Heart left ventricle (tissue), 16 donors: ENCODE data around the gene AICDA. TPM values are rescaled to one million over a fixed set of nuclear protein-coding genes. Genes with fewer than 3 reads are reported as not detected.

Experiments used
- ATAC-seq, 4 donors: fragments of 200-7000 bp; cut with Tn5 transposase; one replicate each; pipeline ENCODE4 v1.9.1; 2020 to 2022; ENCODE audit warnings: moderate library complexity in 4 of 4, mild to moderate bottlenecking in 3 of 4, moderate number of reproducible peaks in 1 of 4
- DNase-seq, 5 donors: peaks; one replicate each; pipeline ENCODE4 v3.0.0-alpha.2; 2020
- H3K27ac ChIP-seq, 12 donors: fragments of 200-600 bp; sonication (generic) in 4 of 12; one replicate each; pipeline versions ENCODE4 v1.5.0 to v1.8.0; 2016 to 2022; ENCODE audit warnings: mild to moderate bottlenecking in 2 of 12
- H3K27me3 ChIP-seq, 9 donors: fragments of 200-600 bp; sonication (generic) in 2 of 9; one replicate each; pipeline versions ENCODE4 v1.5.1 to v1.8.0; 2016 to 2022; ENCODE audit warnings: mild to moderate bottlenecking in 3 of 9
- H3K36me3 ChIP-seq, 9 donors: fragments of 200-600 bp; sonication (generic) in 2 of 9; one replicate each; pipeline versions ENCODE4 v1.5.0 to v1.8.0; 2018 to 2022; ENCODE audit warnings: mild to moderate bottlenecking in 2 of 9
- H3K4me1 ChIP-seq, 12 donors: fragments of 200-600 bp; sonication (generic) in 4 of 12; one replicate each; pipeline versions ENCODE4 v1.5.0 to v1.8.0; 2016 to 2022; ENCODE audit warnings: mild to moderate bottlenecking in 3 of 12
- H3K4me3 ChIP-seq, 12 donors: fragments of 200-600 bp; sonication (generic) in 4 of 12; one replicate each; pipeline versions ENCODE4 v1.5.0 to v1.8.0; 2017 to 2022; ENCODE audit warnings: mild to moderate bottlenecking in 9 of 12, moderate library complexity in 4 of 12
- H3K9me3 ChIP-seq, 12 donors: fragments of 200-600 bp; sonication (generic) in 4 of 12; one replicate each; pipeline versions ENCODE4 v1.5.0 to v1.8.0; 2016 to 2022; ENCODE audit warnings: mild to moderate bottlenecking in 1 of 12
- POLR2A ChIP-seq, 2 donors: fragments of 450-650 bp; IDR thresholded peaks; one replicate each; pipeline ENCODE4 v1.6.1; 2017; ENCODE audit warnings: antibody characterized with exemption in 2 of 2, mild to moderate bottlenecking in 2 of 2, moderate library complexity in 2 of 2
- whole genome bisulfite sequencing, 4 donors: extraction: QIAGEN DNeasy Blood & Tissue Kit in 2 of 4; methylation state at CpG; one replicate each; pipeline versions ENCODE4 v1.1.5 to v1.1.7; 2013 to 2018; 5-methylcytosine and 5-hydroxymethylcytosine counted together
- intact Hi-C, 10 donors: fragments of 100-400 bp; cut with DNase I; formaldehyde crosslinking; loops; one replicate each; pipeline versions ENCODE4 v1.11.1 to v1.14.2; 2022
- polyA plus RNA-seq, 2 donors: library from polyadenylated mRNA; stranded (reverse); fragments of 200-250 nt; gene quantifications; one replicate each; pipeline ENCODE4 v1.2.3, GENCODE V29; 2013
- total RNA-seq, 9 donors: library from RNA; depleted of rRNA in 2 of 9; stranded (reverse); fragments of >200 nt in 2 of 9; fragmentation: NEBNext Ultra II Directional in 3 of 9; extraction: Animal tissue kit (Norgen Biotek cat#: 25700) in 3 of 9; gene quantifications; one replicate each; pipeline versions ENCODE4 v1.1.0 to v1.2.4, GENCODE V29; 2016 to 2023
- TF ChIP-seq, protein P1 (sequence below), 12 donors: fragments of 200-600 bp; sonication (generic) in 4 of 12; IDR thresholded peaks; one replicate each; pipeline versions ENCODE4 v1.5.0 to v1.8.0; 2018 to 2022; ENCODE audit warnings: antibody characterized with exemption in 12 of 12, mild to moderate bottlenecking in 5 of 12
- donor health status: ischemic (EF 13 %, LVEDD 7.1; RV severe dilation, severe dysfunction).
- donor health status: healthy with polysubstance abuse.
- donor health status: DM: no; HTN: yes; CAD: no.
- donor health status: DM: no; HTN: no; CAD: no.
- donor health status: ischemic (EF 25% LVEDD 6.9; RV normal size, moderate dysfunction).
- donor health status: ischemic (EF 25% LVEDD 5.7; RV mildly dilated, moderate dysfunction).
- donor health status: healthy.
- donor health status: DM: yes; HTN: yes; CAD: no.
- donor health status: ischemic (EF 35%, LVEDD 5.7; RV mildly dilated, moderate dysfunction).
- donor health status: nonischemic (EF 11% LVEDD 7.7; RV severe dilation, severe dysfunction).
- donor health status: DM: yes; HTN: yes; CAD: no.
- donor health status: PGD.
- donor health status: ischemic (EF 29% LVEDD 5.4; RV normal size, mild dysfunction).
- donor health status: nonischemic (EF 23%, LVEDD 6.1; RV moderate dilation, normal function).

The AICDA gene
- total and polyA plus RNA-seq, 11 donors, result 0.08 TPM; not detected in 10

DNA sequence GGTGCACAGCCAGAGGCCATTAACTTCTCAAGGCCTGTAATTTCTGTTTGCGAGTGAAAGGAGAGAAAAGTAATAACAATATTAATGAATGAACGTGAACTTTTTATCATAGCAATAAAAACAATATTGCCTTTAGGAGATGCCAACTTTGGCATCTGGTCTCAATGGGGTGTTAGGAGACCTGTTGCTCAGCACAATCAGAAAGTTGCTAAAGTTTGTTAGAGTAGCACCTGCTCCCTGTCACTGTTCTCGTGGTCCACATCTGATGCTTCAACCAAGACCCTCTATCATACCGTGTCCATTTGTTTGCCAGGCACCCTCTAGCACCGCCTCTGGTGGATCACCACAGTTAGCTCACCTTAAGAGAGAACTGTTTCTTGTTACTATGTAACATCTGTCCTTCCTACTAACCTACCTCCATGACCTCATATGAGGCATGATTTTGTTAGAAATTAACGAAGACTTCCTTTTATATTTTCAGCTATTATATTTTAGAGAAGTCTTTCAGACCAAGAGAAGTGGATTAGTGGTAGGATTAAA, 59.5 kb downstream of the AICDA start:
- no peak for DNase-seq
- no peak overlapping the region for H3K4me3 ChIP-seq
- 72 to 77% (median 77%) methylated on average over 6 of the region's 6 CpGs for WGBS, 4 donors
- no peaks in the 10 kb centered on the region for H3K36me3 ChIP-seq
- no peak for ATAC-seq
- no peak overlapping the region for H3K27ac ChIP-seq
- H3K4me1 ChIP-seq, result no peaks in the 10 kb centered on the region
- H3K9me3 ChIP-seq, result no peaks in the 10 kb centered on the region
- H3K27me3 ChIP-seq, result peaks cover 0 to 7% (median 0%) of the 10 kb centered on the region in 9 donors
- no peak for TF ChIP-seq POLR2A (IDR thresholded peaks at IDR 0.05)
- TF ChIP-seq, protein P1, sequence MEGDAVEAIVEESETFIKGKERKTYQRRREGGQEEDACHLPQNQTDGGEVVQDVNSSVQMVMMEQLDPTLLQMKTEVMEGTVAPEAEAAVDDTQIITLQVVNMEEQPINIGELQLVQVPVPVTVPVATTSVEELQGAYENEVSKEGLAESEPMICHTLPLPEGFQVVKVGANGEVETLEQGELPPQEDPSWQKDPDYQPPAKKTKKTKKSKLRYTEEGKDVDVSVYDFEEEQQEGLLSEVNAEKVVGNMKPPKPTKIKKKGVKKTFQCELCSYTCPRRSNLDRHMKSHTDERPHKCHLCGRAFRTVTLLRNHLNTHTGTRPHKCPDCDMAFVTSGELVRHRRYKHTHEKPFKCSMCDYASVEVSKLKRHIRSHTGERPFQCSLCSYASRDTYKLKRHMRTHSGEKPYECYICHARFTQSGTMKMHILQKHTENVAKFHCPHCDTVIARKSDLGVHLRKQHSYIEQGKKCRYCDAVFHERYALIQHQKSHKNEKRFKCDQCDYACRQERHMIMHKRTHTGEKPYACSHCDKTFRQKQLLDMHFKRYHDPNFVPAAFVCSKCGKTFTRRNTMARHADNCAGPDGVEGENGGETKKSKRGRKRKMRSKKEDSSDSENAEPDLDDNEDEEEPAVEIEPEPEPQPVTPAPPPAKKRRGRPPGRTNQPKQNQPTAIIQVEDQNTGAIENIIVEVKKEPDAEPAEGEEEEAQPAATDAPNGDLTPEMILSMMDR (IDR thresholded peaks at IDR 0.05), result no peak
- intact Hi-C loops, result loop anchor here in 1 of 10 donors (10.0 kb wide), 1 partner anchor 322 kb away; no protein-coding TSS in a partner anchor

Other genes starting within 250 kb of the AICDA start
- not detected for gene CLEC6A, start 156.9 kb downstream of the AICDA start, total RNA-seq
- gene CLEC6A, start 156.9 kb downstream of the AICDA start, polyA plus RNA-seq, result not detected
- under 1 TPM in 5 of 9 donors, not detected in 4; 0.14 to 0.72 (median 0.35) TPM for gene CLEC4D, start 99.4 kb downstream of the AICDA start, total RNA-seq
- under 1 TPM in 1 of 2 donors, not detected in 1; 0.10 TPM for gene CLEC4D, start 99.4 kb downstream of the AICDA start, polyA plus RNA-seq
- 1 to 10 TPM in 4 of 9 donors, under 1 TPM in 5; 0.25 to 5.1 (median 0.76) TPM for gene CLEC4E, start 72.0 kb downstream of the AICDA start, total RNA-seq
- 1 to 10 TPM in 1 of 2 donors, under 1 TPM in 1; 0.72 to 1.3 TPM for gene CLEC4E, start 72.0 kb downstream of the AICDA start, polyA plus RNA-seq
- gene MFAP5, start 50.0 kb upstream of the AICDA start, total RNA-seq, result 100 to 1,000 TPM in 2 of 9 donors, 10 to 100 TPM in 7; 12.4 to 137 (median 33.0) TPM
- 10 to 100 TPM; 10.2 to 17.4 TPM for gene MFAP5, start 50.0 kb upstream of the AICDA start, polyA plus RNA-seq
- 10 to 100 TPM in 8 of 9 donors, 1 to 10 TPM in 1; 8.5 to 16.9 (median 11.9) TPM for gene RIMKLB, start 85.1 kb upstream of the AICDA start, total RNA-seq
- 10 to 100 TPM in 1 of 2 donors, 1 to 10 TPM in 1; 7.4 to 15.4 TPM for gene RIMKLB, start 85.1 kb upstream of the AICDA start, polyA plus RNA-seq
- gene A2ML1, start 209.8 kb upstream of the AICDA start, total RNA-seq, result under 1 TPM in 1 of 9 donors, not detected in 8; 0.25 TPM
- gene A2ML1, start 209.8 kb upstream of the AICDA start, polyA plus RNA-seq, result under 1 TPM; 0.07 to 0.08 TPM